Uterus (tissue), 4 donors: ENCODE data around the gene BBX. TPM values are rescaled to one million over a fixed set of nuclear protein-coding genes. Genes with fewer than 3 reads are reported as not detected.
A peak's percentile ranks its signal among the peaks of the same experiment; 100 is the strongest.

ENCODE experiments used
- DNase-seq, 2 donors: peaks; one replicate each; pipeline ENCODE4 v3.0.0-alpha.2; 2019 to 2020
- H3K27ac ChIP-seq, 2 donors: fragments of 200-600 bp; sonication (generic); 1 replicate in 1 of 2; 2 replicates in 1 of 2; pipeline ENCODE4 v1.5.1; 2016 to 2018
- H3K27me3 ChIP-seq, 2 donors: fragments of 200-600 bp; sonication (generic); one replicate each; pipeline ENCODE4 v1.5.1; 2018 to 2019; ENCODE audit warnings: control low read depth in 1 of 2
- H3K36me3 ChIP-seq, 2 donors: fragments of 200-600 bp; sonication (generic); one replicate each; pipeline ENCODE4 v1.5.1; 2019; ENCODE audit warnings: control low read depth in 1 of 2
- H3K4me1 ChIP-seq, 2 donors: fragments of 200-600 bp; sonication (generic); one replicate each; pipeline ENCODE4 v1.5.1; 2018 to 2019; ENCODE audit warnings: control low read depth in 1 of 2
- H3K4me3 ChIP-seq, 2 donors: fragments of 200-600 bp; sonication (generic); 1 replicate in 1 of 2; 2 replicates in 1 of 2; pipeline ENCODE4 v1.5.1; 2018 to 2019; ENCODE audit warnings: mild to moderate bottlenecking in 1 of 2
- H3K9me3 ChIP-seq, 2 donors: fragments of 200-600 bp; sonication (generic); one replicate each; pipeline ENCODE4 v1.5.1; 2019; ENCODE audit warnings: control low read depth in 1 of 2
- POLR2A ChIP-seq, 2 donors: fragments of 450-650 bp; IDR thresholded peaks; one replicate each; pipeline ENCODE4 v1.6.1; 2016; ENCODE audit warnings: antibody characterized with exemption in 2 of 2, mild to moderate bottlenecking in 1 of 2, moderate library complexity in 1 of 2
- intact Hi-C: fragments of 100-400 bp; cut with DNase I; formaldehyde crosslinking; loops from one replicate; pipeline ENCODE4 v1.15.1; 2023; ENCODE audit warnings: low total_unique reads
- total RNA-seq, 4 donors: library from RNA; depleted of rRNA in 3 of 4; stranded (reverse); fragments of >200 nt in 3 of 4; gene quantifications; one replicate each; pipeline versions ENCODE4 v1.1.0 to v1.2.4, GENCODE V29; 2014 to 2023
- TF ChIP-seq, protein P1 (sequence below), 4 experiments: fragments of 200-600 bp in 2 of 4; fragments of 450-650 bp in 2 of 4; sonication (generic) in 2 of 4; IDR thresholded peaks; one replicate each; pipeline ENCODE4 v1.5.1; 2016 to 2019; ENCODE audit warnings: antibody characterized with exemption in 4 of 4, mild to moderate bottlenecking in 2 of 4, moderate library complexity in 1 of 4
- donor health status: DM: yes; HTN: yes; CAD: no.

Gene BBX
- 100 to 1,000 TPM in 1 of 4 donors, 10 to 100 TPM in 3; 21.5 to 106 (median 63.8) TPM for total RNA-seq

DNA sequence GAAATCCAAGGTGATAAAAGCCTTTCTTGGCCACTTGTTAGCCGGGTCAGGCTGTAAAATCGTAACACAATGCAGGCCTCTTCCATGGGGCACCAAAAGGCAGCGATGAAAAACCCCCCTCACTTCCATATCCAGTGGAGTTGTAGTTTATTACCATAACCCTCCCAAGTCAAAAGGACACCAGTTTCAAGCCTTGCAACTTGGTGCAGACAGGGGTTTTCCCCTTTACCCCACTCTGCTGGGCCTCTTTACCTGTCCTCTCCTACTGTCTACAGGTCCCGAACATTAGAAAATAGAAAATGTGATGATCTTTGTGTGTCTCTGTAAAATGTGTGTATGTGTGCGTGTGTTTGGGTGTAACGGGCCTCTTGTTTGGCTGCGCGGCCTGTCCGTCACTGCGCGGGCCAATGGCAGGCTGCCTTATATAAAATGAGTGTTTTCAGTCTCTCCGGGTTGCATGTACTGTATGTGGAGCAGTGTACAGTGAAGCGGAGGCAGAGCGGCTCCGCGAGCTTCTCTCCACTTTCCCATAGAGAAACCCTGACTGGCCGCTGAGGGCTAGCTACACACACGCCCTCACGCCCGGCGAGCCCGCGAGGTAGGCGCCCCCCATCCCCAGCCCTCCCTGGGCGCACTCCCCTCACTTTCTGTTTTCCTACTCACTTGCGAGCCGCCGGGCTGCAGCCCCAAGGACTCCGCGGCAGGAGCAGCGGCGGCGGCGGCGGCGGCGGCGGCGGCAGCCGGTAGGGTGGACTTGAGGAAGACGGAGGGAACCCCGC, at the start of gene BBX:
Gene BBX (plus strand): TSS at position 453 of the 779 bp plus-strand sequence. CDS start 187,499 bp downstream, outside the sequence.
- Histone ChIP-seq H3K36me3 (no peaks in the 10 kb centered on the region), H3K4me1 (peaks cover 0 to 3% of the 10 kb centered on the region in 2 donors), H3K27ac (peak within 1 kb of the TSS; percentile 93), H3K9me3 (no peaks in the 10 kb centered on the region), H3K27me3 (no peaks in the 10 kb centered on the region), H3K4me3 (peak within 1 kb of the TSS; percentile 65 to 69)
- TF ChIP-seq POLR2A (IDR thresholded peaks at IDR 0.05), result peak; percentile 73 to 96
- TF ChIP-seq, protein P1, sequence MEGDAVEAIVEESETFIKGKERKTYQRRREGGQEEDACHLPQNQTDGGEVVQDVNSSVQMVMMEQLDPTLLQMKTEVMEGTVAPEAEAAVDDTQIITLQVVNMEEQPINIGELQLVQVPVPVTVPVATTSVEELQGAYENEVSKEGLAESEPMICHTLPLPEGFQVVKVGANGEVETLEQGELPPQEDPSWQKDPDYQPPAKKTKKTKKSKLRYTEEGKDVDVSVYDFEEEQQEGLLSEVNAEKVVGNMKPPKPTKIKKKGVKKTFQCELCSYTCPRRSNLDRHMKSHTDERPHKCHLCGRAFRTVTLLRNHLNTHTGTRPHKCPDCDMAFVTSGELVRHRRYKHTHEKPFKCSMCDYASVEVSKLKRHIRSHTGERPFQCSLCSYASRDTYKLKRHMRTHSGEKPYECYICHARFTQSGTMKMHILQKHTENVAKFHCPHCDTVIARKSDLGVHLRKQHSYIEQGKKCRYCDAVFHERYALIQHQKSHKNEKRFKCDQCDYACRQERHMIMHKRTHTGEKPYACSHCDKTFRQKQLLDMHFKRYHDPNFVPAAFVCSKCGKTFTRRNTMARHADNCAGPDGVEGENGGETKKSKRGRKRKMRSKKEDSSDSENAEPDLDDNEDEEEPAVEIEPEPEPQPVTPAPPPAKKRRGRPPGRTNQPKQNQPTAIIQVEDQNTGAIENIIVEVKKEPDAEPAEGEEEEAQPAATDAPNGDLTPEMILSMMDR (IDR thresholded peaks at IDR 0.05), result peak in 2 of 4 experiments; percentile 8 to 22
- DNase-seq, result peak; percentile 94 to 96
- intact Hi-C loops, result no loop called here

- H3K27ac ChIP-seq, result no peak overlapping the region
- intact Hi-C loops, result no loop called here
- no peak overlapping the region for H3K4me3 ChIP-seq
- no peak for TF ChIP-seq POLR2A (IDR thresholded peaks at IDR 0.05)
- TF ChIP-seq, protein P1 (IDR thresholded peaks at IDR 0.05), result no peak
- H3K27me3 ChIP-seq, result no peaks in the 10 kb centered on the region
- no peaks in the 10 kb centered on the region for H3K4me1 ChIP-seq
- H3K9me3 ChIP-seq, result no peaks in the 10 kb centered on the region
- no peak for DNase-seq
- no peaks in the 10 kb centered on the region for H3K36me3 ChIP-seq
Measured at GRCh38 chr3:107476462-107476861, 46.3 kb upstream of the BBX start.

GRCh38 chr3:107487490-107487889, 35.3 kb upstream of the BBX start:
- H3K36me3 ChIP-seq, result no peaks in the 10 kb centered on the region
- no peak overlapping the region for H3K4me3 ChIP-seq
- no peak overlapping the region for H3K27ac ChIP-seq
- intact Hi-C loops, result no loop called here
- H3K27me3 ChIP-seq, result no peaks in the 10 kb centered on the region
- TF ChIP-seq, protein P1 (IDR thresholded peaks at IDR 0.05), result no peak
- TF ChIP-seq POLR2A (IDR thresholded peaks at IDR 0.05), result no peak
- DNase-seq, result no peak
- no peaks in the 10 kb centered on the region for H3K4me1 ChIP-seq
- no peaks in the 10 kb centered on the region for H3K9me3 ChIP-seq

- no peak for TF ChIP-seq POLR2A (IDR thresholded peaks at IDR 0.05)
Measured at GRCh38 chr3:107488942-107489341, 33.8 kb upstream of the BBX start.

DNA sequence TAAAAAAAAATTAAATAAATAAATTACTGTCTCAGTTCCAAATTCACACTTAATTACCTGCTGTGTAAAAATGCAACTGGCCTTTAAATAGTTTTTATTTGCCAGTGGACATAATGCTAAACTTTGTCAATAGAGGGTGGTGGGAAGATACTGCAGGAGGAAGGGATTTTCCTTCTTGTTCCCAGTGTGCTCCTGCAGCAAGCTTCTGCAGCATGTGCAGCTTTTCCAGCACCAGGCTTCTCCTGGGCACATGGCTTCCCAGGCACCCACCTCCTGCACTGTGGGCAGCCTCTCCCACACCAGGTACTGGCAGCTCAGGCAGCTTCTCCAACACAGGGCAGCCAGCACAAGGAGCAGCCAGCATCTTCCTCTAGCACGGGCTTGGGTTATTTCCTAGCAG, 29.6 kb upstream of the BBX start:
- no peaks in the 10 kb centered on the region for H3K9me3 ChIP-seq
- intact Hi-C loops, result no loop called here
- no peaks in the 10 kb centered on the region for H3K36me3 ChIP-seq
- no peak for DNase-seq
- no peaks in the 10 kb centered on the region for H3K4me1 ChIP-seq
- no peak overlapping the region for H3K4me3 ChIP-seq
- H3K27me3 ChIP-seq, result no peaks in the 10 kb centered on the region
- TF ChIP-seq POLR2A (IDR thresholded peaks at IDR 0.05), result no peak
- TF ChIP-seq, protein P1 (IDR thresholded peaks at IDR 0.05), result no peak
- no peak overlapping the region for H3K27ac ChIP-seq

More at GRCh38 chr3:107488942-107489341, 33.8 kb upstream of the BBX start:
- H3K36me3 ChIP-seq, result no peaks in the 10 kb centered on the region
- DNase-seq, result no peak
- no peaks in the 10 kb centered on the region for H3K9me3 ChIP-seq
- H3K4me3 ChIP-seq, result no peak overlapping the region
- no peaks in the 10 kb centered on the region for H3K4me1 ChIP-seq
- H3K27me3 ChIP-seq, result no peaks in the 10 kb centered on the region
- no peak overlapping the region for H3K27ac ChIP-seq
- intact Hi-C loops, result no loop called here
